ENCODE measurements around the gene GAB2. TPM values are rescaled to one million over a fixed set of nuclear protein-coding genes. Genes with fewer than 3 reads are reported as not detected.
"Not testable (repeated sequence)": the region's sequence is repeated elsewhere in the genome, so short reads cannot be mapped to it uniquely, and the experiment has no call there.

GAB2 gene
- total RNA-seq, 4 donors from 2014 or later, result 14.0 to 41.3 (median 34.7) TPM

DNA sequence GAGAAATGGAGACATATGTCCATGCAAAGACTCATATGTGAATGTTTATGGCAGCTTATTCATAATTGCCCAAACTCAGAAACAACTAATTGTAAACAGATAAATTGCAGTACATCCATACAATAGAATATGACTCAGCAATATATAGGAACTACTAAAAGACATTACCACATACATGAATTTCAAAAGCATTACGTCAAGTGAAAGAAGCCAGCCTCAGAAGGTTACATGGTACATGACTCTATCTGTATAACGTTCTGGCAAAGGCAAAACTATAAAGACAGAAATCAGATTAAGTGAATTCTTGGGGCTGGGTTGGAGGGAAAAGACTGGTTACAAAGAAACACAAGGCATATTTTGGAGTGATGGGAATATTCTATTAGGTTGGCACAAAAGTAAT, 236.4 kb downstream of the GAB2 start:
- Histone ChIP-seq H3K36me3 (peaks cover 0 to 5% (median 0%) of the 10 kb centered on the region in 3 donors), H3K4me3 (no peak overlapping the region), H3K4me1 (no peaks in the 10 kb centered on the region), H3K9me3 (no peaks in the 10 kb centered on the region), H3K27ac (no peak overlapping the region), H3K27me3 (no peaks in the 10 kb centered on the region)
- DNase-seq, result no peak
- TF ChIP-seq POLR2A (IDR thresholded peaks at IDR 0.05), result no peak
- TF ChIP-seq, protein P1, sequence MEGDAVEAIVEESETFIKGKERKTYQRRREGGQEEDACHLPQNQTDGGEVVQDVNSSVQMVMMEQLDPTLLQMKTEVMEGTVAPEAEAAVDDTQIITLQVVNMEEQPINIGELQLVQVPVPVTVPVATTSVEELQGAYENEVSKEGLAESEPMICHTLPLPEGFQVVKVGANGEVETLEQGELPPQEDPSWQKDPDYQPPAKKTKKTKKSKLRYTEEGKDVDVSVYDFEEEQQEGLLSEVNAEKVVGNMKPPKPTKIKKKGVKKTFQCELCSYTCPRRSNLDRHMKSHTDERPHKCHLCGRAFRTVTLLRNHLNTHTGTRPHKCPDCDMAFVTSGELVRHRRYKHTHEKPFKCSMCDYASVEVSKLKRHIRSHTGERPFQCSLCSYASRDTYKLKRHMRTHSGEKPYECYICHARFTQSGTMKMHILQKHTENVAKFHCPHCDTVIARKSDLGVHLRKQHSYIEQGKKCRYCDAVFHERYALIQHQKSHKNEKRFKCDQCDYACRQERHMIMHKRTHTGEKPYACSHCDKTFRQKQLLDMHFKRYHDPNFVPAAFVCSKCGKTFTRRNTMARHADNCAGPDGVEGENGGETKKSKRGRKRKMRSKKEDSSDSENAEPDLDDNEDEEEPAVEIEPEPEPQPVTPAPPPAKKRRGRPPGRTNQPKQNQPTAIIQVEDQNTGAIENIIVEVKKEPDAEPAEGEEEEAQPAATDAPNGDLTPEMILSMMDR (IDR thresholded peaks at IDR 0.05), result no peak

DNA sequence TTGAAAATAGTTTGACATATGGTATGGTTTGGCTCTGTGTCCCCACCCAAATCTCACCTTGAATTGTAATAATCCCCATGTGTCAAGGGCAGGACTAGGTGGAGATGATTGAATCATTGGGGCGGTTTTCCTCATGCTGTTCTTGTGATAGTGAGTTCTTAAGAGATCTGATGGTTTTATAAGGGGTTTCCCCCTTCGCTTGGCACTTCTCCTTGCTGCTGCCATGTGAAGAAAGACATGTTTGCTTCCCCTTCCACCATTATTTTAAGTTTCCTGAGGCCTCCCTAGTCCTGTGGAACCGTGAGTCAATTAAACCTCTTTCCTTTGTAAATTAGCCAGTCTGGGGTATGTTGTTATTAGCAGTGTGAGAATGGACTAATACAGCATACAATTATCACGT, 236.9 kb downstream of the GAB2 start:
- no peak for TF ChIP-seq POLR2A (IDR thresholded peaks at IDR 0.05)
- TF ChIP-seq, protein P1 (IDR thresholded peaks at IDR 0.05), result no peak
- H3K36me3 ChIP-seq, result peaks cover 0 to 5% (median 0%) of the 10 kb centered on the region in 3 donors
- no peak for DNase-seq
- no peak overlapping the region for H3K4me3 ChIP-seq
- H3K27ac ChIP-seq, result no peak overlapping the region
- H3K27me3 ChIP-seq, result no peaks in the 10 kb centered on the region
- H3K9me3 ChIP-seq, result no peaks in the 10 kb centered on the region
- no peaks in the 10 kb centered on the region for H3K4me1 ChIP-seq

DNA sequence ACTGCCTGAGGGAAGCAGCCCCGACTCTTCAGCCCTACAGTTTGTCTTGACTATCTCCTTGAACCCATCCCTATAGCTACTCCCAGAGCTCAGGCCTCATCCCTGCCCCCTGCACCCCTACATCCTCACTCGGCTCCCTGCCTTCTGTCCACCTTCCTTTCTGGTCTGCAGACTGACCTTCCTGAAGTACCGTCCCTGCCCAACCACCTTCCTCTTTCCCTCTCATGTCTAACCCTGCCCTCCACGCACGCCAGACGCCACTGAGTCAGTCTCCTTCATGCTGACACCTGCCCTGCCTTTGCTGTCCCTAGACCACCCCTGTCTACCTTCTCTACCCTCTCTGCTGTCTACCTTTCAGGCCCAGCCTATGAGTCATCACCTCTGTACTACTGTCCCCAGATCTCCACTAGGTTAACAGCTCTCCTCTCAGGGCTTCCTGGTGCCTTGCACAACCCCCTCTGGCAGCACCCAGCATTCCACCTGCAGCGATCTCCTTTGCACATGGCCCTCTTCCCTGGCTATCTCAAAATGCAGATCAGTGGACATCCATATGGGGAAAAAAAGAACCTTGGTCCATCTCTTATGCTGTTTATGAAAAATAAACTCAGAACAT, 238.1 kb downstream of the GAB2 start:
- Histone ChIP-seq H3K9me3 (no peaks in the 10 kb centered on the region), H3K4me1 (no peaks in the 10 kb centered on the region), H3K4me3 (no peak overlapping the region), H3K27me3 (no peaks in the 10 kb centered on the region), H3K36me3 (peaks cover 0 to 5% (median 0%) of the 10 kb centered on the region in 3 donors), H3K27ac (no peak overlapping the region)
- DNase-seq, result no peak
- TF ChIP-seq, protein P1 (IDR thresholded peaks at IDR 0.05), result no peak
- TF ChIP-seq POLR2A (IDR thresholded peaks at IDR 0.05), result no peak

DNA sequence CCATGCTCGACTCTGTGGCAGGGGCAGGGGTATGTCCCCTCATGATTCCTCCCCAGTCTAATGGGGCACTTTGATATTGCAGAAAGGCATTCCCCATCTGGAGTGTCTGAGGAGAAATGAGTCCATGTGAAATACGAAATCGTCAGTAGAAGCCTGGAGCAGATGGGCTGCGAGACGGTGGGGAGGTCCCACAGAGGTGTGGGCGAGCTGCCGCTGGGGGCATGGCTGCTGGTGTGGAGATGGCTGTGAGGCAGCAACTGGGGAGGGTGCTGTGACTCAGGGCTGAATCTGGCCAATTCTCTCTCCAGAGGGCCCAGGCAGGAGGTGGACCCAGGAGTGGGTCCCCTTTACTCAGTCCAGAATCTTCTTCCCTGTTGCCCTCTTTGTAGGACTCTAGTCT, 240.4 kb downstream of the GAB2 start:
- no peaks in the 10 kb centered on the region for H3K4me1 ChIP-seq
- TF ChIP-seq POLR2A (IDR thresholded peaks at IDR 0.05), result no peak
- TF ChIP-seq, protein P1 (IDR thresholded peaks at IDR 0.05), result no peak

DNA sequence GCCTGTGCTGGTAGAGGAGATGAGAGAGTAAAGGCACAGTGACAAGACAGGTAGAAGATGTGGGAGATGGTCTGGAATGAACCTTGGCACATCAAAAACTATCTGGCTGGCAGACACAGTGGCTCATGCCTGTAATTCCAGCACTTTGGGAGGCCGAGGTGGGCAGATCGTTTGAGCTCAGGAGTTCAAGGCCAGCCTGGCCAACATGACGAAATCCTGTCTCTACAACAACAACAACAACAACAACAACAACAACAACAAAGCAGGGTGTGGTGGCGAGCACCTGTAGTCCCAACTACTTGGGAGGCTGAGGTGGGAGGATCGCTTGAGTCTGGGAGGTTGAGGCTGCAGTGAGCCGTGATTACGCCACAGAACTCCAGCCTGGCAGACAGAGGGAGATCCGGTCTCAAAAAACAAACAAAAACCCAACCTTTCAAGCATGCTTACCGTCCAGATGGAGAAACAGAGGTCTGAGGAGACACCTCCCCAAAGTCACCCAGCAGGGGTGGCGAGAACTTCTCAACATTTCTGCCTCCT, 240.9 kb downstream of the GAB2 start:
- no peak overlapping the region for H3K4me3 ChIP-seq
- DNase-seq, result no peak
- no peak for TF ChIP-seq POLR2A (IDR thresholded peaks at IDR 0.05)
- TF ChIP-seq, protein P1 (IDR thresholded peaks at IDR 0.05), result no peak

More for the DNA sequence above, 240.4 kb downstream of the GAB2 start:
- no peak overlapping the region for H3K4me3 ChIP-seq
- DNase-seq, result no peak
- no peak overlapping the region for H3K27ac ChIP-seq
- peaks cover 0 to 19% (median 0%) of the 10 kb centered on the region in 3 donors for H3K36me3 ChIP-seq
- H3K9me3 ChIP-seq, result no peaks in the 10 kb centered on the region
- no peaks in the 10 kb centered on the region for H3K27me3 ChIP-seq

DNA sequence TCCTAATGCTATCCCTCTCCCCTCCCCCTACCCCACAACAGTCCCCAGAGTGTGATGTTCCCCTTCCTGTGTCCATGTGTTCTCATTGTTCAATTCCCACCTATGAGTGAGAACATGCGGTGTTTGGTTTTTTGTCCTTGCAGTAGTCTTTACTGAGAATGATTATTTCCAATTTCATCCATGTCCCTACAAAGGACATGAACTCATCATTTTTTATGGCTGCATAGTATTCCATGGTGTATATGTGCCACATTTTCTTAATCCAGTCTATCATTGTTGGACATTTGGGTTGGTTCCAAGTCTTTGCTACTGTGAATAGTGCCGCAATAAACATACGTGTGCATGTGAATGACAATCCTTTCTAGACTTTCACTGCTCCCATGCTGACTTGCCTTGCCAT, 241.8 kb downstream of the GAB2 start:
- not testable (repeated sequence) for H3K4me1 ChIP-seq, DNase-seq, H3K4me3 ChIP-seq, H3K9me3 ChIP-seq, H3K27me3 ChIP-seq, H3K27ac ChIP-seq
- peaks cover 0 to 19% (median 0%) of the 10 kb centered on the region in 3 donors for H3K36me3 ChIP-seq

More for the DNA sequence above, 240.9 kb downstream of the GAB2 start:
- Histone ChIP-seq H3K4me1 (no peaks in the 10 kb centered on the region), H3K27ac (no peak overlapping the region), H3K9me3 (no peaks in the 10 kb centered on the region), H3K27me3 (no peaks in the 10 kb centered on the region), H3K36me3 (peaks cover 0 to 19% (median 0%) of the 10 kb centered on the region in 3 donors)
